Measurements from ENCODE around the gene NAP1L4.

NAP1L4 gene, protein sequence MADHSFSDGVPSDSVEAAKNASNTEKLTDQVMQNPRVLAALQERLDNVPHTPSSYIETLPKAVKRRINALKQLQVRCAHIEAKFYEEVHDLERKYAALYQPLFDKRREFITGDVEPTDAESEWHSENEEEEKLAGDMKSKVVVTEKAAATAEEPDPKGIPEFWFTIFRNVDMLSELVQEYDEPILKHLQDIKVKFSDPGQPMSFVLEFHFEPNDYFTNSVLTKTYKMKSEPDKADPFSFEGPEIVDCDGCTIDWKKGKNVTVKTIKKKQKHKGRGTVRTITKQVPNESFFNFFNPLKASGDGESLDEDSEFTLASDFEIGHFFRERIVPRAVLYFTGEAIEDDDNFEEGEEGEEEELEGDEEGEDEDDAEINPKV

DNA sequence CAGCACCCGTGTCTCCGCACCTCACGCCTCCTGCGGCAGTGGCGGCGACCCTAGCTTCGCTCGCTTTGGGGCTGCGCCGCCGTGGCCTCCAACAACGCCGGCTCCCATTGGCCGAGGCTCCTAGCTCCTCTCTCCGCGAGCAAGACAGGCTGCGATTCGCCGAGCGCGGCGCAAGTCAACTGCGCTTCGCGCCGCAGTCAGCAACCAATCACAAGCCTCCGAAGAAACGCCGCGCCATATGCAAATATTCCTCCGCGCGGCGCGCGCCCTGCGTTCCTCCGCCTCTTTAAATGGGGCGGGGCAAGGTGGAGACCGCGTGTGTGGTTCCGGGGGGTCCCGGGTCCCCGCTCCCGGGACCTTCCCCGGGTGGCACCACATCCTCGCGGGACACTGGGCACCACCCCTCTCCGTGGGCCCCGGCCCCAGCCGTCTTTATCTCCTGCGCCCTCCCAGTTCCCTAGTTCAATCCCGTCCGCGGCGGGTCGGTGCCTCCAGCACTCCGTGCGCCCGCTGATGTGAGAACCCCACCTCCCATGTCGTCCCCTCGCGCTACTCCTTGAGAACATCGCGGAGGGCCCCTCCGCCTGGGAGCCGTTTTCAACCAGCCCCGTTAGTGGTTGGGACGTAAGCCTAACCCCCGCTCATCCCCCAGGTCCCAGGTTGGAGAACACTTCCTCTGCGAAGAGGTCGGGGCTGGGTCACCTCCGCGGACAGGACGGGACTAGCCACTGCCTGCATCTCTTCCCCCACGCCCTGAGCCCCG is at the start of gene NAP1L4:
TSS of gene NAP1L4 (minus strand) at position 96 of the 763 bp plus-strand sequence. CDS start 13,109 bp downstream, outside the sequence.
- H3K4me3 ChIP-seq (ENCODE audit: low read depth, low read length) = peak within 1 kb of the TSS; percentile 92
- TF ChIP-seq, protein P1, sequence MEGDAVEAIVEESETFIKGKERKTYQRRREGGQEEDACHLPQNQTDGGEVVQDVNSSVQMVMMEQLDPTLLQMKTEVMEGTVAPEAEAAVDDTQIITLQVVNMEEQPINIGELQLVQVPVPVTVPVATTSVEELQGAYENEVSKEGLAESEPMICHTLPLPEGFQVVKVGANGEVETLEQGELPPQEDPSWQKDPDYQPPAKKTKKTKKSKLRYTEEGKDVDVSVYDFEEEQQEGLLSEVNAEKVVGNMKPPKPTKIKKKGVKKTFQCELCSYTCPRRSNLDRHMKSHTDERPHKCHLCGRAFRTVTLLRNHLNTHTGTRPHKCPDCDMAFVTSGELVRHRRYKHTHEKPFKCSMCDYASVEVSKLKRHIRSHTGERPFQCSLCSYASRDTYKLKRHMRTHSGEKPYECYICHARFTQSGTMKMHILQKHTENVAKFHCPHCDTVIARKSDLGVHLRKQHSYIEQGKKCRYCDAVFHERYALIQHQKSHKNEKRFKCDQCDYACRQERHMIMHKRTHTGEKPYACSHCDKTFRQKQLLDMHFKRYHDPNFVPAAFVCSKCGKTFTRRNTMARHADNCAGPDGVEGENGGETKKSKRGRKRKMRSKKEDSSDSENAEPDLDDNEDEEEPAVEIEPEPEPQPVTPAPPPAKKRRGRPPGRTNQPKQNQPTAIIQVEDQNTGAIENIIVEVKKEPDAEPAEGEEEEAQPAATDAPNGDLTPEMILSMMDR (IDR thresholded peaks at IDR 0.05; ENCODE audit: low read depth, low read length) = no peak
- in situ Hi-C loops (cut with HindIII; ENCODE audit: low sequenced_read_pairs) = no loop called here
- peak; percentile 97 for DNase-seq (ENCODE audit: low read depth, low spot score)

DNA sequence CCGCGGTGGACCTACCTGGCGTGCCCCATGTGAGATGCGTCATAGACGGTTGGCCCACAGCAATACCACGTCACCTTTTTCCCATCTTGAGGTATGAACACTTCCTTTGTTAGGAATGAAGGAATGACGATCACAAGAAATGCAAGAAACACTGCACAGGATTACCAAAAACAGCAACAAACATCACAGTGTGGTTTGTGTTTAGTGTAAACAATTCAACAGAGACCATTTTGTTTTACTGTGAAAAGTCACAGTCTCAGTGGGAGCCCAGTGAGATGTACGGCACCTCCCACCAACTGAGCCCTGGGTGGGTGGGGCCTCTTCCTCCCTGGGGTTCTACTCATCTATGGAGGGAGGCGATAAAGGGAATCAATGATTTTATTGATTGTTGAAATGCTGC is 48.8 kb upstream of the NAP1L4 start:
- in situ Hi-C loops (cut with HindIII; ENCODE audit: low sequenced_read_pairs) = no loop called here
- TF ChIP-seq, protein P1 (IDR thresholded peaks at IDR 0.05; ENCODE audit: low read depth, low read length) = no peak
- H3K4me3 ChIP-seq (ENCODE audit: low read depth, low read length) = no peak overlapping the region
- no peak for DNase-seq (ENCODE audit: low read depth, low spot score)

DNA sequence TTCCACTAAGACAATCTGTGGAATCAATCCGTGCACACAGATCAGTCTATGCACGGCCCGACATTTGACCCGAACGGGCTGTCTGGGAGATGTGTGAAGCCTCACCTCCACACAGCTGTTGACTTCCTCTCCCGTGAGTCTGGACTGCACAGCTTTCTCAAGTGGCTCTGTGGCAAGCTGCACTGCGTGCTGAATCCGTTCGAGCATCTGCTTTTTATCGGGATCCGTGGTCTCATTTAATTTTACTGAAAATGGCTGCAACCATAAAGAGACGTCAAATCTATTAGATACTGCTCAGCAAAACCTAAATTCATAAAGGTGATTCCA is 45.8 kb upstream of the NAP1L4 start:
- TF ChIP-seq, protein P1 (IDR thresholded peaks at IDR 0.05; ENCODE audit: low read depth, low read length) = no peak
- no peak for DNase-seq (ENCODE audit: low read depth, low spot score)
- H3K4me3 ChIP-seq (ENCODE audit: low read depth, low read length) = no peak overlapping the region
- in situ Hi-C loops (cut with HindIII; ENCODE audit: low sequenced_read_pairs) = no loop called here

DNA sequence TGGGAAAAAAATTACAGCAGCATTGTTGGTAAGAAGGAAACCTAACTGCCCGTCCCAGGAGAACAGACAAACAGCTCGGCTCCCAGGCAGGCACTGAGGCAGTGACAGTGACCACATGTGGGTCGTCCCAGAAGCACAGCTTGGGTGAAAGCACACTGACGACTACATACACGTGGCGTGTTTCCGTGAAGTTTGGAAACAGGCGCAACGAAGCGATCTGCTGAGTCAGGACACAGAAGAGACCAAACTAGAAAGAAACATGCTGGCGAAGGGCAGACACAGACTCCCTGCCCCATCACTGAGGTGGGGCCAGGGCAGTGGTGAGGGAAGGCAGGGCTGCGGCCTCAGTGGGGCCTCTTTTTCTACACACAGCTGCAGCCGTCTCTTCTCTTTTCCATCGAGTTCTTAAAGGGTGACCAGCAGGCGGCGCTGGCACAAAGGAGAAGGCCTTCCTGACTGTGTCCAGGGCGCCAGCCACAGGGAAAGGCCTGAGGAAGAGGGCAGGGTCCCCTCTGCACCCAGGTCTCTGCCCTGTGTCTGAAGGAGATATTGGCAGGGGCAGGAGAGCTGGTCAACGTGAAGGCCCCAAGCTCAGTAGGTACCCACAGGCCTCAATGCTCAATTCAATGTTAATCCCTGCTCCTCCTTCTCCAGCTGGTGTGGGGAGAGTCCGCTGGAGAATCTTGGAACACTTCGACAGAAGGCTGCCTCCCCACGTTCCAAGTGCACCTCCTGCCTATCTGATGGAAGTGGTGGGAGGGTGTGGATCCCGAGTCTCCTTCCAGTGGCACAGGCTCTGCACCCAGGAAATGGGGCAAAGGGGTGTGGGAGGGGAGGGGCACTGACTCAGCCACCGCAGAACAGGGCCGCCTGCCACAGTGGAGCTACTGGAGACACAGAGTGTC is 45.2 kb upstream of the NAP1L4 start:
- in situ Hi-C loops (cut with HindIII; ENCODE audit: low sequenced_read_pairs) = no loop called here
- TF ChIP-seq, protein P1 (IDR thresholded peaks at IDR 0.05; ENCODE audit: low read depth, low read length) = peak; percentile 84
- H3K4me3 ChIP-seq (ENCODE audit: low read depth, low read length) = no peak overlapping the region
- DNase-seq (ENCODE audit: low read depth, low spot score) = peak; percentile 67

DNA sequence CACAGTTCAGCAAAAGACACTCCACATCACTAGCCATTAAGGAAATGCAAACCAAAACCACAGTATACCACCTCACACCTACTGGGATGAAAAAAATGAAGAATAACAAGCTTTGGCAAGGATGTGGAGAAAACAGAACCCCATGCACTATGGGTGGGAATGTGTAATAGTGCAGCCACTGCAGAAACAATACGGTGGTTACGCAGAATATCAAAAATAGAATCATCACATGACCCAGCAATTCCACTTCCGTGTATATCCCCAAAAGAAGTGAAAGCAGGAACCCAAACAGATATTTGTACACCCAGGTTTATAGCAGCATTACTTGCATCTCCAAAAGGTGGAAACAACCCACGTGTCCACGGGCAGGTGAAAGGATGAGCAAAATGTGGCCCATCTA is 44.3 kb upstream of the NAP1L4 start:
- TF ChIP-seq, protein P1 (IDR thresholded peaks at IDR 0.05; ENCODE audit: low read depth, low read length) = no peak
- in situ Hi-C loops (cut with HindIII; ENCODE audit: low sequenced_read_pairs) = no loop called here
- no peak overlapping the region for H3K4me3 ChIP-seq (ENCODE audit: low read depth, low read length)
- no peak for DNase-seq (ENCODE audit: low read depth, low spot score)

DNA sequence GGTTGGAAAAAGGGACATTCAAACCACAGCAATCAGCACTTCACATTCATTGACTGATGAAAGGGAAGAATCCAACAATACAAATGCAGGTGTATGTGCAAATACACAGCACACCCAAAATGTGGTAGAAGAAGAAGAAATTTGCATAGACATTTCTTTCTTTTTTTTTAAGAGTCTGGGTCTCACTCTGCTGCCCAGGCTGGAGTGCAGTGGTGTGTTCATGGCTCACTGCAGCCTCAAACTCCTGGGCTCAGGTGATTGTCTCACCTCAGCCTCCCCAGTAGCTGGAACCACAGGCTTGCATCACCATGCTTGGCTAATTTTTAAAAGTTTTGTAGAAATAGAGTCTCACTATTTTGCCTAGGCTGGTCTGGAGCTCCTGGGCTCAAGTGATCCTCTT is 43.2 kb upstream of the NAP1L4 start:
- DNase-seq (ENCODE audit: low read depth, low spot score) = no peak
- TF ChIP-seq, protein P1 (IDR thresholded peaks at IDR 0.05; ENCODE audit: low read depth, low read length) = no peak
- H3K4me3 ChIP-seq (ENCODE audit: low read depth, low read length) = no peak overlapping the region
- in situ Hi-C loops (cut with HindIII; ENCODE audit: low sequenced_read_pairs) = no loop called here
